Muscle layer of duodenum (tissue), 2 donors: ENCODE data around the gene ECHS1.

ENCODE experiments used
- H3K27ac ChIP-seq: one replicate; pipeline ENCODE4 v1.7.0; 2013; ENCODE audit warnings: mild to moderate bottlenecking, low read length
- H3K27me3 ChIP-seq: one replicate; pipeline ENCODE4 v1.7.0; 2013; ENCODE audit warnings: low read depth, mild to moderate bottlenecking, control low read depth, low read length
- H3K36me3 ChIP-seq, 2 donors: one replicate each; pipeline ENCODE4 v1.7.0; 2013; ENCODE audit warnings: low read length in 2 of 2, control low read depth in 1 of 2, mild to moderate bottlenecking in 1 of 2; ENCODE audit not compliant: insufficient read depth in 2 of 2, control insufficient read depth in 1 of 2
- H3K4me1 ChIP-seq, 2 donors: one replicate each; pipeline ENCODE4 v1.7.0; 2013; ENCODE audit warnings: low read length in 2 of 2, mild to moderate bottlenecking in 2 of 2, control low read depth in 1 of 2, moderate library complexity in 1 of 2; ENCODE audit not compliant: insufficient read depth in 2 of 2, control insufficient read depth in 1 of 2
- H3K4me3 ChIP-seq, 2 donors: one replicate each; pipeline ENCODE4 v1.7.0; 2013; ENCODE audit warnings: low read length in 2 of 2, low read depth in 1 of 2, mild to moderate bottlenecking in 1 of 2
- H3K9me3 ChIP-seq, 2 donors: one replicate each; pipeline ENCODE4 v1.7.0; 2013; ENCODE audit warnings: low read length in 2 of 2, control low read depth in 1 of 2, mild to moderate bottlenecking in 1 of 2; ENCODE audit not compliant: control insufficient read depth in 1 of 2
- donor health status: healthy.

The ECHS1 gene

DNA sequence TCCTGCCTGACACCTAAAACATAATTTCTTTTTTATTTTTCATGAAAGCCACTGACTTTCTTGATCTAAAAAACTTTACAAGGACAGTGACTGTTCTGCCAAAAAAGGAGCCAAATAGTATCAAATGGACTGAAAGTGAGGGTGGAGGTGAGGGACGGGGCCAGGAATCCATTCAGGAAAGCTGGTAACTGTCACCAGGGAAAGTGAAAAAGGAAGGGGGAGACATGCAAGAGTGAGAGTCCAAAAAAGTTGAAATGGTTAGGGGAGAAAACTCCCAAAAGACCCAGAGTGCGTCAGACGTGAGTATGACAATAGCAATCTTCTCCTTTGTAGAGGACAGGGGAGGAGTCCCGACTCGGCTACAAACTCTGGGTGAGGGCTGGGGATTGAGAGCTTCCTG is 28.9 kb downstream of the ECHS1 start:
- H3K27ac ChIP-seq = no peak overlapping the region
- peaks cover 0 to 5% of the 10 kb centered on the region in 2 donors for H3K4me1 ChIP-seq
- H3K4me3 ChIP-seq = no peak overlapping the region
- no peaks in the 10 kb centered on the region for H3K27me3 ChIP-seq
- H3K9me3 ChIP-seq = no peaks in the 10 kb centered on the region
- H3K36me3 ChIP-seq = no peaks in the 10 kb centered on the region

DNA sequence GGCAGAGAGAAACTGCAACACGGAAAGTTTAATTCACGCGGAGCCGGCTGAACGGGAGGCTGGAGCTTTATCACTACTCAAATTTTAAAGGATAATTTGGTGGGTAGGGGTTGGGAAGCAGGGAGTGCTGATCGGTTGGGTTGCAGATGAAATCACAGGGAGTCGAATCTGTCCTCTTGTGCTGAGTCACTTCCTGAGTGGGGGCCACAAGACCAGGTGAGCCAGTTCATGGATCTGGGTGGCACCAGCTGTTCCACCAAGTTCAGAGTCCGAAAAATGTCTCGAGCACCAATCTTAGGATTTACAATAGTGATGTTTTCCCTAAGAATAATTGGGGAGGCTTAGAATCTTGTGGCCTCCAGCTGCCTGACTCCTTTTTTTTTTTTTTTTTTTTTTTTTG is 29.6 kb downstream of the ECHS1 start:
- Histone ChIP-seq H3K4me3 (no peak overlapping the region), H3K4me1 (peaks cover 0 to 5% of the 10 kb centered on the region in 2 donors), H3K27me3 (peaks cover 6% of the 10 kb centered on the region), H3K36me3 (no peaks in the 10 kb centered on the region), H3K9me3 (no peaks in the 10 kb centered on the region), H3K27ac (no peak overlapping the region)

- no peak overlapping the region for H3K27ac ChIP-seq
- no peaks in the 10 kb centered on the region for H3K9me3 ChIP-seq
- no peaks in the 10 kb centered on the region for H3K36me3 ChIP-seq
- H3K4me1 ChIP-seq = peaks cover 0 to 5% of the 10 kb centered on the region in 2 donors
- no peak overlapping the region for H3K4me3 ChIP-seq
- H3K27me3 ChIP-seq = peaks cover 12% of the 10 kb centered on the region
Measured at GRCh38 chr10:133342942-133343341, 30.2 kb downstream of the ECHS1 start.

GRCh38 chr10:133341983-133342382 is 31.2 kb downstream of the ECHS1 start:
- Histone ChIP-seq H3K4me1 (peaks cover 0 to under 1% of the 10 kb centered on the region in 2 donors), H3K9me3 (no peaks in the 10 kb centered on the region), H3K27me3 (peaks cover 21% of the 10 kb centered on the region), H3K36me3 (no peaks in the 10 kb centered on the region), H3K4me3 (no peak overlapping the region), H3K27ac (no peak overlapping the region)

DNA sequence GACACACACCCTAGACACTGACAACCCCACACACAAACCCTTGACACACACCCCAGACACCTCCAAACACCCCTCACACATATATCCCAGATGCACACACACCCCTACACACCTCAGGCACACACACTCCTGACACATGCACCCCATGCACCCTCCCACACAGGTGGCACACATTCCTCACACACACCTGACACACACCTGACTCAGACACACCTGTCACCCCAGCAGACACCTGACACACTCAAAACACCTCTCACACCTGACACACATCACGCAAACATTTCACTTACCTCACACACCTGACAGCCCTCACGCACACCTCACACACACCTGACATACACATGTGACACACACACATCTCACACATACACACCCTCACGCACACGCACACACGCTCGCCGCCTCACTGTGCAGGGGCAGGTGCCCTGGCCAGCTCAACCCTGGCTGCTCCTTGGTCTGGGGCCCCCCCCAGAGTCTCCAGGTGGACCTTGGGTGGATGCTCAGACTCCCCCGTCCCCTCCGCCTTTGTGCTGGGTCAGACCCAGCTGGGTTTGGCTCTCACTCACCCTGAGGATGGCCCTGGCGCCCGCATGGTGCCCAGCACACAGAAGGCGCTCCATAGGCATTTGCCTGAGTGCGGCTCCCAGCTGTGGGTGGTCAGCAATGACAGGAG is 33.3 kb downstream of the ECHS1 start:
- H3K4me3 ChIP-seq = no peak overlapping the region
- no peak overlapping the region for H3K27ac ChIP-seq
- peaks cover 0 to 21% of the 10 kb centered on the region in 2 donors for H3K4me1 ChIP-seq
- no peaks in the 10 kb centered on the region for H3K9me3 ChIP-seq
- no peaks in the 10 kb centered on the region for H3K36me3 ChIP-seq
- peaks cover 22% of the 10 kb centered on the region for H3K27me3 ChIP-seq

- Histone ChIP-seq H3K4me3 (no peak overlapping the region), H3K36me3 (no peaks in the 10 kb centered on the region), H3K27me3 (peaks cover 22% of the 10 kb centered on the region), H3K27ac (no peak overlapping the region), H3K4me1 (peaks cover 0 to 25% of the 10 kb centered on the region in 2 donors), H3K9me3 (no peaks in the 10 kb centered on the region)
Measured at GRCh38 chr10:133338080-133339071, 34.8 kb downstream of the ECHS1 start.

DNA sequence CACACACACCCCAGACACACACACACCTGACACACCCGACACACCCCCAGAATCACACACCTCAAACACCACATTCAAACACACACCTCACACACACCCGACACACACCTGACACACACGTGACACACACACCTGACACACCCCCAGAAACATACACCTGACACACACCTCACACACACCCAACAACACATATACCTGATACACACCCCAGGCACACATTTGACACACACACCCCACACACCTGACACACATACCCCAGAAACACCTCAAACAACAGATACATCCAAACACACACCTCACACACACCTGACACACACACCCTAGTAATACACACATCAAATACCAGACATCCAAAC is 35.8 kb downstream of the ECHS1 start:
- Histone ChIP-seq H3K27me3 (peaks cover 29% of the 10 kb centered on the region), H3K4me1 (peaks cover 0 to 25% of the 10 kb centered on the region in 2 donors), H3K36me3 (no peaks in the 10 kb centered on the region), H3K4me3 (no peak overlapping the region), H3K27ac (no peak overlapping the region), H3K9me3 (no peaks in the 10 kb centered on the region)

DNA sequence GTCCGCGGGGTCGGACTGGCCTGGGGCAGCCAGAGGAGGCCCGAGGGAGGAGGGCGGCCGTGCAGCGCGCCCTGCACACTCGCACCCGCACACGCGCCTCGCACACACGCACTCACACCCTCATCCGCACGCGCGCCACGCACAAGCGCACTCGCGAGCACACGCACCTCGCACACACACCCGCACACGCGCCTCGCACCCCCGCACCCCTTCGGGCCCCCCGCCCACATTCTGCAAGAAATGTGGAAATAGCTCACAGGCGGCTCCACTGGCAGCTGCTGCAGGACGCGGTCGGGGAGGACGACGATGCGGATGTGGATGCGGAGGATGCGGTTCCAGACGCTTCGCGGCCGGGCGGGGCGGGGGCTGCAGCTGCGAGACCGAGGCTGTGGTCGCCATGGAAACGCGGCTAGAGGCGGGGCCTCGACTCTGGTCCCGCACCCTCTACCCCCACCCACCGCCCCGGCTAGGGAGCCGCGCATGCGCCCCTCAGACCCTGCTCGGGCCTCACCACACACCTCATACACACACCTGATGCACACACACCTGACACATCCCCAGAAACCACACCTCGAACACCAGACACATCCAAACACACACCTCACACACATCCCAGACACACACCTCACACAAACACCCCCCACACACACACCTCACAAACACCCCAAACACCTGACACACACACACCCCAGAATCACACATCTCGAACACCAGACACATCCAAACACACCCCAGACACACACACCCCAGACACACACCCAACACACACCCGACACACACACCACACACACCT is 36.4 kb downstream of the ECHS1 start, which contains the start of gene CALY:
Gene CALY (minus strand): TSS at position 320 of the 793 bp plus-strand sequence. CDS start 7,907 bp downstream, outside the sequence.
- Histone ChIP-seq H3K4me3 (peak within 1 kb of the TSS in 1 of 2 donors; percentile 60), H3K4me1 (peaks cover 0 to 25% of the 10 kb centered on the region in 2 donors), H3K9me3 (no peaks in the 10 kb centered on the region), H3K36me3 (no peaks in the 10 kb centered on the region), H3K27me3 (peaks cover 33% of the 10 kb centered on the region), H3K27ac (no peak within 1 kb of the TSS)

GRCh38 chr10:133336118-133336576 is 37.0 kb downstream of the ECHS1 start:
- H3K4me3 ChIP-seq = peak overlapping the region in 1 of 2 donors; percentile 60
- no peak overlapping the region for H3K27ac ChIP-seq
- no peaks in the 10 kb centered on the region for H3K9me3 ChIP-seq
- H3K4me1 ChIP-seq = peaks cover 0 to 25% of the 10 kb centered on the region in 2 donors
- no peaks in the 10 kb centered on the region for H3K36me3 ChIP-seq
- peaks cover 33% of the 10 kb centered on the region for H3K27me3 ChIP-seq

DNA sequence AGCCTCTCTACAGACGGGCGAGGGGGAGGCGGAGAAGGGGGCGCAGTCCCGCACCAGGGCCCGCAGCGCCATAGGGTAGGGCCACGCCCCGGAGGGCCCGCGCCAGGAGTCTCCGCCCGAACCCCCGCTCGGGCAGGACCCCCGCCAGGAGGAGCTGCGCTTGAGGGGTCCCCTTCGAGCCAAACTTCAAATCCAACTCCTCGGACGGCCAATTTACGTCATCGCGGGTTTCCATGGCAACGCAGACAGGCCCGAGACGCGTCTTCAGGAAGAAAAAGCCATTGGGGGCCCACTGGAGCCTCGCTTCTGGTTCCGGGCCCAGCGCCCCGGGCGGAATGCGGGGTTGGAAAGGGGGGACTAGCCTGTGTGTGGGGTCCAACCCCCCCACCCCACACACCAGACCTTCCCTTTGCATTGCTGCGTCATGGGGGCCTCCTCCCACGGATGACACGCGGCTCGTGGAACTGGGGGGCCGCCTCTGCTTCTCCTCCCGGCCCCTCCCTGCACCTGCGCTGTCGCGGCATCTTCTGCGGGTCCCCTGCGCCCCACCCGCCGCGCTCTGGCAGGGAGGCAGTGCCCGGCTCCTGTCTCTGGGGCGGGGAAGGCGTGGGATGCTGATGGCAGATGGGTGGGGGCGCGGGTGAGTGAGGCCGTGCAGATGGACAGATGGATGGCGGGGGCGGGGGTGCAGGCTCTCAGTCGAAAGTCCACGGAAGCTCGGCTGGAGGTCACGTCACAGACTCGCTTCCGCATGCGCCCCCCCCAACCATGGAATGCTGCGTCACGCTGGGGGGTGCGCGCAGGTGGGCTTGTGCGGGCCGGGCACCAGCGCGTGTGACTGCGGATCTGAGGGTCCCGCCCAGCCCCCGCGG is 37.7 kb downstream of the ECHS1 start:
- Histone ChIP-seq H3K4me3 (peak overlapping the region; percentile 48 to 60), H3K27ac (no peak overlapping the region), H3K4me1 (peaks cover 0 to 25% of the 10 kb centered on the region in 2 donors), H3K27me3 (peaks cover 33% of the 10 kb centered on the region), H3K36me3 (no peaks in the 10 kb centered on the region), H3K9me3 (no peaks in the 10 kb centered on the region)
